ENCODE data around the gene ASCL5. TPM values are rescaled to one million over a fixed set of nuclear protein-coding genes. Genes with fewer than 3 reads are reported as not detected.

The ASCL5 gene
- total and polyA plus RNA-seq, 9 of the 15 experiments (the other 6 are each of a cell fraction or from before 2014, with no cell fraction given) = 0.09 TPM; not detected in 8

- peaks cover 6% of the 10 kb centered on the region; the same call in 1 of the 2 replicates for H4K20me1 ChIP-seq (replicated peaks; ENCODE audit: control insufficient read depth, insufficient read depth, low read length)
- peaks cover 8 to 16% of the 10 kb centered on the region in 2 experiments; a peak in 4 of 5 replicates for H3K4me1 ChIP-seq (replicated peaks in 1 of 2; ENCODE audit: control insufficient read depth in 2 of 2, insufficient read depth in 2 of 2, low read length in 2 of 2)
- no peaks in the 10 kb centered on the region for H3K9me1 ChIP-seq (ENCODE audit: control insufficient read depth, insufficient read depth, low read length)
- intact Hi-C loops (cut with micrococcal nuclease) (loop anchor here (1.0 kb wide), 2 partner anchors 36 to 74 kb away; no protein-coding TSS in a partner anchor), in situ Hi-C loops (cut with MboI) (loop anchor here (5.0 kb wide), 1 partner anchor 68 kb away; no protein-coding TSS in a partner anchor)
- H3K9me3 ChIP-seq (replicated peaks; ENCODE audit: control insufficient read depth, insufficient read depth, low read depth, low read length) = no peaks in the 10 kb centered on the region
- no peak overlapping the region for H3K9ac ChIP-seq (ENCODE audit: insufficient read depth in 1 of 2, low read depth in 2 of 2, low read length in 2 of 2)
- 29% methylated on average over 4 of the region's 4 CpGs for WGBS (ENCODE audit: insufficient coverage, low coverage, missing lambda C conversion rate)
- H3K27ac ChIP-seq (ENCODE audit: extremely low read depth, low read depth, low read length) = no peak overlapping the region
- ChIA-PET CTCF (ENCODE audit: low intra/inter-chr PET ratio) (interaction anchor here (0.5 to 3.3 kb wide), 4 partner anchors 20 to 250 kb away, joined by 3 to 23 read pairs (median 13); partner anchors contain the start of gene LAD1), POLR2A (interaction anchor here (0.6 to 2.4 kb wide), 4 partner anchors 10 to 385 kb away, joined by 3 to 8 read pairs (median 3); no protein-coding TSS in a partner anchor)
- FAIRE-seq = peak; percentile 94
- DNase-seq (ENCODE audit: extremely low read depth in 1 of 4, low spot score in 3 of 4) = peak; percentile 66 to 72 (median 70)
- H3K79me2 ChIP-seq (ENCODE audit: control insufficient read depth, insufficient read depth, low read length) = peaks cover 12% of the 10 kb centered on the region; the same call in 2 of the 3 replicates
- no peaks in the 10 kb centered on the region for H3K27me3 ChIP-seq (ENCODE audit: control insufficient read depth in 2 of 2, insufficient read depth in 2 of 2, low read length in 2 of 2)
- H2AFZ ChIP-seq (ENCODE audit: low read depth, low read length) = no peak overlapping the region
- H3K4me2 ChIP-seq (ENCODE audit: insufficient read depth, low read length) = no peak overlapping the region
- H3K36me3 ChIP-seq (ENCODE audit: control insufficient read depth, insufficient read depth, low read length) = peaks cover 84% of the 10 kb centered on the region
- no peak overlapping the region for H3K4me3 ChIP-seq
- no TSS peak for BruUV-seq (replicated peaks)
- peak; percentile 68 for ATAC-seq
- TF ChIP-seq MYC (IDR thresholded peaks at IDR 0.05; ENCODE audit: low read depth, low read length) (0 out of 2 replicates have a peak, but pooled peaks have one; percentile 51), MYC (CRISPR knock-in tag; IDR thresholded peaks at IDR 0.05; ENCODE audit: borderline replicate concordance, low read depth) (no peak), MCM5 (IDR thresholded peaks at IDR 0.05; ENCODE audit: low read depth) (no peak), MXD1 (CRISPR knock-in tag; IDR thresholded peaks at IDR 0.05; ENCODE audit: borderline replicate concordance, poor library complexity, severe bottlenecking) (no peak), YY1 (IDR thresholded peaks at IDR 0.05; ENCODE audit: borderline replicate concordance in 1 of 3, control insufficient read depth in 1 of 3, extremely low read depth in 1 of 3, insufficient read depth in 3 of 3, insufficient read length in 1 of 3, insufficient replicate concordance in 2 of 3, low read depth in 1 of 3, low read length in 2 of 3) (no peak), STAT5A (IDR thresholded peaks at IDR 0.05; ENCODE audit: borderline replicate concordance, low read length) (no peak), ELF1 (tag; IDR thresholded peaks at IDR 0.05) (no peak), DEAF1 (CRISPR knock-in tag; IDR thresholded peaks at IDR 0.05) (peak; percentile 56; the same call in 1 of the 2 replicates), RAD21 (CRISPR knock-in tag; conservative IDR thresholded peaks at IDR 0.05 in 1 of 2, IDR thresholded peaks at IDR 0.05 in 1 of 2) (peak; percentile 70 to 83), CBX8 (IDR thresholded peaks at IDR 0.05; ENCODE audit: borderline replicate concordance, extremely low read depth, low read depth, low read length, poor library complexity, severe bottlenecking) (no peak), CBFA2T2 (conservative IDR thresholded peaks at IDR 0.05) (no peak), KAT7 (CRISPR knock-in tag; IDR thresholded peaks at IDR 0.05; ENCODE audit: borderline replicate concordance) (no peak), BRD4 (IDR thresholded peaks at IDR 0.05) (no peak), CEBPB (tag; IDR thresholded peaks at IDR 0.05) (no peak)
Observed at GRCh38 chr1:201149400-201149799, 22.4 kb upstream of the ASCL5 start.

Data from K562 (cell line).